Measurements from ENCODE around the gene RGS5. TPM values are rescaled to one million over a fixed set of nuclear protein-coding genes. Genes with fewer than 3 reads are reported as not detected.

RGS5 gene
- total and polyA plus RNA-seq, 2 experiments from 2014 or later: 23.4 to 48.3 TPM

- Mint-ChIP-seq H3K27me3 (ENCODE audit: insufficient read depth, low read depth, poor library complexity) (no peaks in the 10 kb centered on the region), H3K9me3 (no peaks in the 10 kb centered on the region), H3K4me3 (no peak overlapping the region), H3K27ac (no peak overlapping the region), H3K4me1 (peaks cover 6% of the 10 kb centered on the region; the same call in 1 of the 3 replicates), H3K36me3 (ENCODE audit: low read depth) (no peaks in the 10 kb centered on the region)
- no peaks in the 10 kb centered on the region for H3K36me3 ChIP-seq (ENCODE audit: insufficient read depth)
- no peaks in the 10 kb centered on the region for H3K4me1 ChIP-seq (ENCODE audit: insufficient read depth)
- ATAC-seq (no peak), DNase-seq (ENCODE audit: low spot score) (no peak)
- H3K27me3 ChIP-seq (ENCODE audit: insufficient read depth): no peaks in the 10 kb centered on the region
- H3K4me2 ChIP-seq: no peak overlapping the region
- TF ChIP-seq ETS1 (IDR thresholded peaks at IDR 0.05) (no peak), STAT1 (IDR thresholded peaks at IDR 0.05; ENCODE audit: unreplicated experiment) (no peak), JUNB (IDR thresholded peaks at IDR 0.05; ENCODE audit: unreplicated experiment) (no peak)
- H3F3A ChIP-seq (replicated peaks; ENCODE audit: low read depth): no peaks in the 10 kb centered on the region
- no peaks in the 10 kb centered on the region for H4K20me1 ChIP-seq (replicated peaks; ENCODE audit: insufficient read depth)
- no peaks in the 10 kb centered on the region for H3K79me2 ChIP-seq (replicated peaks; ENCODE audit: insufficient read depth)
- H3K4me3 ChIP-seq: no peak overlapping the region
- no peak overlapping the region for H2AFZ ChIP-seq
- H3K9me2 ChIP-seq (ENCODE audit: insufficient read depth): no peaks in the 10 kb centered on the region; the same call in 1 of the 2 replicates
- H3K27ac ChIP-seq (ENCODE audit: low read depth): no peak overlapping the region
These were observed 24.1 kb downstream of the RGS5 start for GRCh38 chr1:163178628-163179027.

DNA sequence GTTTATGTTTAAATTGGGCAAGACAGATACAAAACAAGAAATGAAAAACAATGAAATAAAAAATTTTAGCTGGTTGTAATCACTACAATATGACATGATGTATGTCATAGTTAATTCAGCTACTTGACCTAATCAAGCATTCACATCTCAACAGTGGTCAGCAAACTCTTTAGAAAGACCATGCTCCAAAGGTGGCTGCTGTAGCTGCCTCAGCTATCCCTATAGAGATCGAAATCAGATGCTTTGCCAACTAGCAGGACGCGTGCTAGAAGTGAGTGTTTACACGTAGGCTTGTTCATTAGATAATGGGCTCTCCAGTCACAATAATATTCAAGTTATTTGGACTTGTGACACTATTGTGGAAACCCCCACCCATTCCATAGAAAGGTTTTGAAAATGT, 25.9 kb downstream of the RGS5 start:
- Histone ChIP-seq H3K27me3 (ENCODE audit: insufficient read depth) (no peaks in the 10 kb centered on the region), H3K27ac (ENCODE audit: low read depth) (no peak overlapping the region), H3K36me3 (ENCODE audit: insufficient read depth) (no peaks in the 10 kb centered on the region), H4K20me1 (replicated peaks; ENCODE audit: insufficient read depth) (no peaks in the 10 kb centered on the region), H3F3A (replicated peaks; ENCODE audit: low read depth) (no peaks in the 10 kb centered on the region), H3K4me3 (no peak overlapping the region), H3K9me2 (ENCODE audit: insufficient read depth) (no peaks in the 10 kb centered on the region; the same call in 1 of the 2 replicates), H2AFZ (no peak overlapping the region), H3K79me2 (replicated peaks; ENCODE audit: insufficient read depth) (no peaks in the 10 kb centered on the region), H3K4me2 (no peak overlapping the region), H3K4me1 (ENCODE audit: insufficient read depth) (no peaks in the 10 kb centered on the region)
- ATAC-seq (no peak), DNase-seq (ENCODE audit: low spot score) (no peak)
- Mint-ChIP-seq H3K36me3 (ENCODE audit: low read depth) (no peaks in the 10 kb centered on the region), H3K4me1 (peaks cover 7% of the 10 kb centered on the region; the same call in 2 of the 3 replicates), H3K27me3 (ENCODE audit: insufficient read depth, low read depth, poor library complexity) (no peaks in the 10 kb centered on the region), H3K27ac (no peak overlapping the region), H3K9me3 (no peaks in the 10 kb centered on the region), H3K4me3 (no peak overlapping the region)
- TF ChIP-seq CREB1 (CRISPR knock-in tag; IDR thresholded peaks at IDR 0.05; ENCODE audit: low read depth): no peak
- no peak for TF ChIP-seq JUNB (IDR thresholded peaks at IDR 0.05; ENCODE audit: unreplicated experiment)
- TF ChIP-seq, protein P1, sequence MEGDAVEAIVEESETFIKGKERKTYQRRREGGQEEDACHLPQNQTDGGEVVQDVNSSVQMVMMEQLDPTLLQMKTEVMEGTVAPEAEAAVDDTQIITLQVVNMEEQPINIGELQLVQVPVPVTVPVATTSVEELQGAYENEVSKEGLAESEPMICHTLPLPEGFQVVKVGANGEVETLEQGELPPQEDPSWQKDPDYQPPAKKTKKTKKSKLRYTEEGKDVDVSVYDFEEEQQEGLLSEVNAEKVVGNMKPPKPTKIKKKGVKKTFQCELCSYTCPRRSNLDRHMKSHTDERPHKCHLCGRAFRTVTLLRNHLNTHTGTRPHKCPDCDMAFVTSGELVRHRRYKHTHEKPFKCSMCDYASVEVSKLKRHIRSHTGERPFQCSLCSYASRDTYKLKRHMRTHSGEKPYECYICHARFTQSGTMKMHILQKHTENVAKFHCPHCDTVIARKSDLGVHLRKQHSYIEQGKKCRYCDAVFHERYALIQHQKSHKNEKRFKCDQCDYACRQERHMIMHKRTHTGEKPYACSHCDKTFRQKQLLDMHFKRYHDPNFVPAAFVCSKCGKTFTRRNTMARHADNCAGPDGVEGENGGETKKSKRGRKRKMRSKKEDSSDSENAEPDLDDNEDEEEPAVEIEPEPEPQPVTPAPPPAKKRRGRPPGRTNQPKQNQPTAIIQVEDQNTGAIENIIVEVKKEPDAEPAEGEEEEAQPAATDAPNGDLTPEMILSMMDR (conservative IDR thresholded peaks at IDR 0.05; ENCODE audit: low read depth in 2 of 2): no peak
- TF ChIP-seq, protein P2, sequence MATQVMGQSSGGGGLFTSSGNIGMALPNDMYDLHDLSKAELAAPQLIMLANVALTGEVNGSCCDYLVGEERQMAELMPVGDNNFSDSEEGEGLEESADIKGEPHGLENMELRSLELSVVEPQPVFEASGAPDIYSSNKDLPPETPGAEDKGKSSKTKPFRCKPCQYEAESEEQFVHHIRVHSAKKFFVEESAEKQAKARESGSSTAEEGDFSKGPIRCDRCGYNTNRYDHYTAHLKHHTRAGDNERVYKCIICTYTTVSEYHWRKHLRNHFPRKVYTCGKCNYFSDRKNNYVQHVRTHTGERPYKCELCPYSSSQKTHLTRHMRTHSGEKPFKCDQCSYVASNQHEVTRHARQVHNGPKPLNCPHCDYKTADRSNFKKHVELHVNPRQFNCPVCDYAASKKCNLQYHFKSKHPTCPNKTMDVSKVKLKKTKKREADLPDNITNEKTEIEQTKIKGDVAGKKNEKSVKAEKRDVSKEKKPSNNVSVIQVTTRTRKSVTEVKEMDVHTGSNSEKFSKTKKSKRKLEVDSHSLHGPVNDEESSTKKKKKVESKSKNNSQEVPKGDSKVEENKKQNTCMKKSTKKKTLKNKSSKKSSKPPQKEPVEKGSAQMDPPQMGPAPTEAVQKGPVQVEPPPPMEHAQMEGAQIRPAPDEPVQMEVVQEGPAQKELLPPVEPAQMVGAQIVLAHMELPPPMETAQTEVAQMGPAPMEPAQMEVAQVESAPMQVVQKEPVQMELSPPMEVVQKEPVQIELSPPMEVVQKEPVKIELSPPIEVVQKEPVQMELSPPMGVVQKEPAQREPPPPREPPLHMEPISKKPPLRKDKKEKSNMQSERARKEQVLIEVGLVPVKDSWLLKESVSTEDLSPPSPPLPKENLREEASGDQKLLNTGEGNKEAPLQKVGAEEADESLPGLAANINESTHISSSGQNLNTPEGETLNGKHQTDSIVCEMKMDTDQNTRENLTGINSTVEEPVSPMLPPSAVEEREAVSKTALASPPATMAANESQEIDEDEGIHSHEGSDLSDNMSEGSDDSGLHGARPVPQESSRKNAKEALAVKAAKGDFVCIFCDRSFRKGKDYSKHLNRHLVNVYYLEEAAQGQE (IDR thresholded peaks at IDR 0.05; ENCODE audit: unreplicated experiment): no peak
- no peak for TF ChIP-seq EZH2 (IDR thresholded peaks at IDR 0.05; ENCODE audit: low read depth, unreplicated experiment)
- no peak for TF ChIP-seq NANOG (IDR thresholded peaks at IDR 0.05; ENCODE audit: borderline replicate concordance)
- TF ChIP-seq ZNF331 (CRISPR knock-in tag; IDR thresholded peaks at IDR 0.05; ENCODE audit: low read depth): no peak
- TF ChIP-seq ZNF462 (CRISPR knock-in tag; IDR thresholded peaks at IDR 0.05): no peak
